Measurements from ENCODE around the gene NOXRED1. TPM values are rescaled to one million over a fixed set of nuclear protein-coding genes. Genes with fewer than 3 reads are reported as not detected.

Gene NOXRED1
- total RNA-seq, 2 experiments from 2014 or later = 0.27 to 0.41 TPM

- H3K36me3 Mint-ChIP-seq (ENCODE audit: low read depth) = peaks cover 25% of the 10 kb centered on the region
- ATAC-seq (peak; percentile 31), DNase-seq (peak; percentile 58)
- ChIA-PET POLR2A (interaction anchor here (1.0 to 2.5 kb wide), 4 partner anchors 10 to 83 kb away, joined by 3 to 10 read pairs (median 6); partner anchors contain the start of genes AHSA1, GSTZ1 and POMT2), CTCF (interaction anchor here (1.0 to 1.7 kb wide), 3 partner anchors 51 to 83 kb away, joined by 3 to 9 read pairs (median 5); no protein-coding TSS in a partner anchor)
- intact Hi-C loops (cut with micrococcal nuclease) = loop anchor here (2.0 kb wide), 1 partner anchor 81 kb away; the partner anchor contains the start of gene VIPAS39
- peak overlapping the region; percentile 91 for H3K27ac Mint-ChIP-seq
- peak overlapping the region; percentile 91 for H3K4me3 Mint-ChIP-seq
- H3K27me3 Mint-ChIP-seq = no peaks in the 10 kb centered on the region
- H3K9me3 Mint-ChIP-seq = peaks cover 1% of the 10 kb centered on the region
- no peak for TF ChIP-seq CTCF (IDR thresholded peaks at IDR 0.05)
- H3K4me1 Mint-ChIP-seq (ENCODE audit: low read depth) = peaks cover 38% of the 10 kb centered on the region
These were observed 47.2 kb downstream of the NOXRED1 start for GRCh38 chr14:77375973-77376770.

GRCh38 chr14:77375164-77375950 lies 48.0 kb downstream of the NOXRED1 start:
- no peak for ATAC-seq
- CTCF ChIA-PET = interaction anchor here (1.2 kb wide), 1 partner anchor 59 kb away, joined by 4 read pairs; no protein-coding TSS in a partner anchor
- DNase-seq = no peak
- no peak for TF ChIP-seq CTCF (IDR thresholded peaks at IDR 0.05)
- Mint-ChIP-seq H3K9me3 (peaks cover 1% of the 10 kb centered on the region), H3K27me3 (no peaks in the 10 kb centered on the region), H3K4me3 (peak overlapping the region; percentile 91), H3K27ac (peak overlapping the region; percentile 23), H3K4me1 (ENCODE audit: low read depth) (peaks cover 38% of the 10 kb centered on the region), H3K36me3 (ENCODE audit: low read depth) (peaks cover 25% of the 10 kb centered on the region)
- POLR2A ChIA-PET = interaction anchor here (1.0 to 2.5 kb wide), 3 partner anchors 9 to 62 kb away, joined by 3 to 10 read pairs (median 3); partner anchors contain the start of genes GSTZ1 and POMT2
- intact Hi-C loops (cut with micrococcal nuclease) = no loop called here

GRCh38 chr14:77372304-77372841 lies 51.0 kb downstream of the NOXRED1 start:
- intact Hi-C loops (cut with micrococcal nuclease) = no loop called here
- Mint-ChIP-seq H3K27ac (peak overlapping the region; percentile 37), H3K36me3 (ENCODE audit: low read depth) (peaks cover 25% of the 10 kb centered on the region), H3K27me3 (no peaks in the 10 kb centered on the region), H3K4me1 (ENCODE audit: low read depth) (peaks cover 46% of the 10 kb centered on the region), H3K4me3 (peak overlapping the region; percentile 18), H3K9me3 (peaks cover 1% of the 10 kb centered on the region)
- ChIA-PET POLR2A (no interaction called here), CTCF (no interaction called here)
- no peak for TF ChIP-seq CTCF (IDR thresholded peaks at IDR 0.05)
- no peak for DNase-seq
- ATAC-seq = no peak

- Mint-ChIP-seq H3K27me3 (no peaks in the 10 kb centered on the region), H3K4me3 (no peak overlapping the region), H3K27ac (peak overlapping the region; percentile 4), H3K4me1 (ENCODE audit: low read depth) (peaks cover 32% of the 10 kb centered on the region), H3K36me3 (ENCODE audit: low read depth) (peaks cover 14% of the 10 kb centered on the region), H3K9me3 (no peaks in the 10 kb centered on the region)
- CTCF ChIA-PET = interaction anchor here (0.8 kb wide), 1 partner anchor 10 kb away, joined by 3 read pairs; no protein-coding TSS in a partner anchor
- no peak for ATAC-seq
- intact Hi-C loops (cut with micrococcal nuclease) = no loop called here
- DNase-seq = no peak
- POLR2A ChIA-PET = no interaction called here
- no peak for TF ChIP-seq CTCF (IDR thresholded peaks at IDR 0.05)
These were observed 54.0 kb downstream of the NOXRED1 start for GRCh38 chr14:77369285-77369684.
